RWPE2 (cell line): Measurements from ENCODE around the gene HPSE.

Experiments used
- ATAC-seq: fragments of 200-7000 bp; cut with Tn5 transposase; 3 replicates; pipeline ENCODE4 v1.9.1; 2021; ENCODE audit warnings: low read depth
- DNase-seq: peaks from one replicate; pipeline ENCODE4 v3.0.0-alpha.2; 2020; ENCODE audit warnings: low spot score
- H3K27ac ChIP-seq: fragments of 450-650 bp; 2 replicates; pipeline ENCODE4 v1.5.1; 2017; ENCODE audit warnings: mild to moderate bottlenecking; ENCODE audit not compliant: poor library complexity, severe bottlenecking
- H3K27me3 ChIP-seq: fragments of 250-450 bp; sonication (Bioruptor Pico); 2 replicates; pipeline ENCODE4 v1.5.1; 2021; ENCODE audit warnings: mild to moderate bottlenecking, moderate library complexity; ENCODE audit not compliant: insufficient read depth, poor library complexity, severe bottlenecking
- H3K36me3 ChIP-seq: fragments of 250-450 bp; sonication (Bioruptor Pico); 2 replicates; pipeline ENCODE4 v1.5.1; 2020; ENCODE audit warnings: low read depth, mild to moderate bottlenecking, moderate library complexity
- H3K4me1 ChIP-seq: fragments of 250-450 bp; sonication (Bioruptor Pico); 2 replicates; pipeline ENCODE4 v1.5.1; 2021; ENCODE audit warnings: mild to moderate bottlenecking, moderate library complexity; ENCODE audit not compliant: insufficient read depth, poor library complexity, severe bottlenecking
- H3K4me3 ChIP-seq: fragments of 250-450 bp; sonication (Bioruptor Pico); 2 replicates; pipeline ENCODE4 v1.5.1; 2021; ENCODE audit warnings: mild to moderate bottlenecking, moderate library complexity; ENCODE audit not compliant: severe bottlenecking
- H3K9me3 ChIP-seq: fragments of 250-450 bp; sonication (Bioruptor Pico); 2 replicates; pipeline ENCODE4 v1.5.1; 2021; ENCODE audit warnings: mild to moderate bottlenecking, moderate library complexity; ENCODE audit not compliant: severe bottlenecking
- CTCF ChIP-seq: fragments of 450-650 bp; IDR thresholded peaks from one replicate; pipeline ENCODE4 v1.5.1; 2017; ENCODE audit warnings: mild to moderate bottlenecking, moderate library complexity; ENCODE audit not compliant: poor library complexity, severe bottlenecking

Gene HPSE

GRCh38 chr4:83356899-83357661 is 22.4 kb upstream of the HPSE start:
- peak; percentile 83 for ATAC-seq
- peaks cover 26% of the 10 kb centered on the region for H3K4me1 ChIP-seq
- DNase-seq: no peak
- H3K9me3 ChIP-seq: no peaks in the 10 kb centered on the region
- peak overlapping the region; percentile 73 for H3K27ac ChIP-seq
- H3K27me3 ChIP-seq: no peaks in the 10 kb centered on the region
- no peaks in the 10 kb centered on the region for H3K36me3 ChIP-seq
- H3K4me3 ChIP-seq: no peak overlapping the region
- TF ChIP-seq CTCF: no peak

GRCh38 chr4:83353516-83353915 is 18.9 kb upstream of the HPSE start:
- DNase-seq (no peak), ATAC-seq (no peak)
- peaks cover 22% of the 10 kb centered on the region for H3K4me1 ChIP-seq
- no peak for TF ChIP-seq CTCF
- H3K36me3 ChIP-seq: no peaks in the 10 kb centered on the region
- no peak overlapping the region for H3K27ac ChIP-seq
- H3K9me3 ChIP-seq: no peaks in the 10 kb centered on the region
- no peaks in the 10 kb centered on the region for H3K27me3 ChIP-seq
- no peak overlapping the region for H3K4me3 ChIP-seq

- ATAC-seq (no peak), DNase-seq (no peak)
- no peak for TF ChIP-seq CTCF
- Histone ChIP-seq H3K27me3 (no peaks in the 10 kb centered on the region), H3K36me3 (no peaks in the 10 kb centered on the region), H3K4me3 (no peak overlapping the region), H3K9me3 (no peaks in the 10 kb centered on the region), H3K4me1 (no peaks in the 10 kb centered on the region), H3K27ac (no peak overlapping the region)
Measured at GRCh38 chr4:83348074-83348473, 13.4 kb upstream of the HPSE start.

GRCh38 chr4:83342476-83342875 is 7.8 kb upstream of the HPSE start:
- H3K27me3 ChIP-seq: no peaks in the 10 kb centered on the region
- no peak overlapping the region for H3K27ac ChIP-seq
- H3K36me3 ChIP-seq: no peaks in the 10 kb centered on the region
- DNase-seq: no peak
- TF ChIP-seq CTCF: no peak
- no peak for ATAC-seq
- no peaks in the 10 kb centered on the region for H3K9me3 ChIP-seq
- H3K4me3 ChIP-seq: no peak overlapping the region
- H3K4me1 ChIP-seq: no peaks in the 10 kb centered on the region

GRCh38 chr4:83340692-83341343 is 6.2 kb upstream of the HPSE start:
- ATAC-seq (no peak), DNase-seq (no peak)
- H3K4me3 ChIP-seq: no peak overlapping the region
- H3K4me1 ChIP-seq: no peaks in the 10 kb centered on the region
- no peak for TF ChIP-seq CTCF
- no peaks in the 10 kb centered on the region for H3K36me3 ChIP-seq
- H3K27ac ChIP-seq: no peak overlapping the region
- H3K27me3 ChIP-seq: no peaks in the 10 kb centered on the region
- H3K9me3 ChIP-seq: no peaks in the 10 kb centered on the region
